Panc1 (cell line): Measurements from ENCODE around the gene CEP63. TPM values are rescaled to one million over a fixed set of nuclear protein-coding genes. Genes with fewer than 3 reads are reported as not detected.
A peak's percentile ranks its signal among the peaks of the same experiment; 100 is the strongest.

ENCODE experiments used
- ATAC-seq: fragments of 200-7000 bp; cut with Tn5 transposase; 2 replicates; pipeline ENCODE4 v1.9.1; 2020; ENCODE audit warnings: mild to moderate bottlenecking, moderate library complexity
- BruUV-seq: library from RNA; stranded (reverse); fragments of 400-500 nt; replicated peaks from 2 replicates; lab custom pipeline; 2021; lab: Mats Ljungman, UMichigan
- CTCF ChIA-PET: fragments of 300-600 bp; sonication (Branson Sonifier 250); formaldehyde crosslinking; loops from one replicate; lab custom pipeline; 2022; ENCODE audit warnings: antibody characterized with exemption; lab: Charles Lee
- POLR2A ChIA-PET: fragments of 300-600 bp; sonication (Branson Sonifier 250); formaldehyde crosslinking; loops from one replicate; lab custom pipeline; 2022; ENCODE audit warnings: antibody characterized with exemption; lab: Charles Lee
- DNase-seq: peaks from one replicate; pipeline ENCODE4 v3.0.0-alpha.2; 2010; ENCODE audit warnings: low read depth, low spot score
- H3K27ac ChIP-seq: 2 replicates; pipeline ENCODE4 v1.5.1; 2011; ENCODE audit warnings: mild to moderate bottlenecking, low read length, inconsistent platforms
- H3K27me3 ChIP-seq: fragments of 200-500 bp; sonication (Bioruptor generic); 2 replicates; pipeline ENCODE4 v1.6.0; 2014; ENCODE audit warnings: low read length, inconsistent platforms; ENCODE audit not compliant: control insufficient read depth, insufficient read depth
- H3K36me3 ChIP-seq: fragments of 200-500 bp; sonication (Bioruptor generic); 2 replicates; pipeline ENCODE4 v1.5.1; 2014; ENCODE audit warnings: inconsistent platforms, mild to moderate bottlenecking, low read length, moderate library complexity; ENCODE audit not compliant: control insufficient read depth, insufficient read depth
- H3K4me1 ChIP-seq: 2 replicates; pipeline ENCODE4 v1.5.1; 2011; ENCODE audit warnings: inconsistent platforms, mild to moderate bottlenecking, low read length, moderate library complexity; ENCODE audit not compliant: control insufficient read depth, insufficient read depth
- H3K4me3 ChIP-seq, 2 experiments: 2 replicates each; pipeline ENCODE4 v1.5.1; 2011 to 2012; ENCODE audit warnings: low read depth in 2 of 2, low read length in 2 of 2, mild to moderate bottlenecking in 2 of 2, inconsistent platforms in 1 of 2, moderate library complexity in 1 of 2
- H3K9me3 ChIP-seq: fragments of 200-500 bp; sonication (Bioruptor generic); 2 replicates; pipeline ENCODE4 v1.5.1; 2014; ENCODE audit warnings: low read depth, mild to moderate bottlenecking, inconsistent platforms, low read length, moderate library complexity; ENCODE audit not compliant: control insufficient read depth, insufficient read depth
- CTCF ChIP-seq: fragments of 450-650 bp; IDR thresholded peaks from 2 replicates; pipeline ENCODE4 v1.5.1; 2017; ENCODE audit warnings: mild to moderate bottlenecking
- POLR2AphosphoS5 ChIP-seq: IDR thresholded peaks from 2 replicates; pipeline ENCODE4 v1.6.1; 2012; ENCODE audit warnings: mild to moderate bottlenecking, low read depth, low read length, moderate library complexity
- REST ChIP-seq, 2 experiments: IDR thresholded peaks; 2 replicates each; pipeline ENCODE4 v1.6.1; 2011 to 2012; ENCODE audit warnings: low read depth in 2 of 2, control low read depth in 1 of 2, low read length in 1 of 2, mild to moderate bottlenecking in 1 of 2, moderate library complexity in 1 of 2; ENCODE audit not compliant: insufficient read depth in 1 of 2
- SIN3A ChIP-seq: IDR thresholded peaks from 2 replicates; pipeline ENCODE4 v1.6.1; 2012; ENCODE audit warnings: low read depth, mild to moderate bottlenecking, low read length, moderate library complexity, borderline replicate concordance; ENCODE audit not compliant: insufficient read depth
- TCF7L2 ChIP-seq: IDR thresholded peaks from 2 replicates; pipeline ENCODE4 v1.6.1; 2011; ENCODE audit warnings: mild to moderate bottlenecking, low read depth, low read length, inconsistent platforms
- in situ Hi-C: cut with HindIII; loops from 2 replicates; pipeline ENCODE4 v1.10.0; 2016; ENCODE audit warnings: low sequenced_read_pairs, low pct_unique_long_range_greater_than_20kb
- intact Hi-C: fragments of 100-400 bp; cut with micrococcal nuclease; formaldehyde crosslinking; loops from one replicate; pipeline ENCODE4 v1.10.0; 2022; ENCODE audit not compliant: unreplicated experiment
- total RNA-seq: library from RNA; stranded (reverse); gene quantifications from one replicate; pipeline ENCODE4 v1.2.1, GENCODE V29; 2021; ENCODE audit not compliant: unreplicated experiment

Gene CEP63
- total RNA-seq, 1 experiment from 2014 or later: 30.5 TPM

GRCh38 chr3:134525293-134525692 lies 39.4 kb downstream of the CEP63 start:
- POLR2A ChIA-PET: no interaction called here
- intact Hi-C loops: no loop called here
- DNase-seq (no peak), ATAC-seq (no peak)
- no TSS peak for BruUV-seq
- in situ Hi-C loops: no loop called here
- TF ChIP-seq REST (IDR thresholded peaks at IDR 0.05; ENCODE audit: insufficient read depth in 1 of 2, low read depth in 2 of 2, low read length in 1 of 2): no peak
- no peak for TF ChIP-seq TCF7L2
- TF ChIP-seq SIN3A: no peak
- TF ChIP-seq POLR2AphosphoS5: no peak
- no peak for TF ChIP-seq CTCF
- Histone ChIP-seq H3K9me3 (no peaks in the 10 kb centered on the region; the same call in 1 of the 2 replicates), H3K27ac (no peak overlapping the region), H3K27me3 (no peaks in the 10 kb centered on the region), H3K4me1 (no peaks in the 10 kb centered on the region), H3K4me3 (no peak overlapping the region), H3K36me3 (no peaks in the 10 kb centered on the region)
- CTCF ChIA-PET: no interaction called here

GRCh38 chr3:134526319-134526718 lies 40.5 kb downstream of the CEP63 start:
- Histone ChIP-seq H3K4me3 (no peak overlapping the region), H3K9me3 (no peaks in the 10 kb centered on the region; the same call in 1 of the 2 replicates), H3K27ac (no peak overlapping the region), H3K27me3 (no peaks in the 10 kb centered on the region), H3K4me1 (no peaks in the 10 kb centered on the region), H3K36me3 (no peaks in the 10 kb centered on the region)
- no peak for ATAC-seq
- intact Hi-C loops: no loop called here
- no TSS peak for BruUV-seq
- ChIA-PET CTCF (no interaction called here), POLR2A (no interaction called here)
- TF ChIP-seq POLR2AphosphoS5: no peak
- DNase-seq: no peak
- in situ Hi-C loops: no loop called here

GRCh38 chr3:134527037-134527436 lies 41.2 kb downstream of the CEP63 start:
- Histone ChIP-seq H3K9me3 (no peaks in the 10 kb centered on the region; the same call in 1 of the 2 replicates), H3K4me1 (no peaks in the 10 kb centered on the region), H3K4me3 (no peak overlapping the region), H3K27ac (no peak overlapping the region), H3K36me3 (no peaks in the 10 kb centered on the region), H3K27me3 (no peaks in the 10 kb centered on the region)
- CTCF ChIA-PET: no interaction called here
- POLR2A ChIA-PET: no interaction called here
- intact Hi-C loops: no loop called here
- in situ Hi-C loops: no loop called here
- DNase-seq (no peak), ATAC-seq (peak; percentile 84; the same call in 1 of the 2 replicates)
- TF ChIP-seq POLR2AphosphoS5: no peak
- peak; percentile 75 for TF ChIP-seq CTCF
- BruUV-seq: no TSS peak
